HG02623 (cell line): ENCODE data around the gene FDPS.
"Not testable (repeated sequence)": the region's sequence is repeated elsewhere in the genome, so short reads cannot be mapped to it uniquely, and the experiment has no call there.

ENCODE experiments used
- ATAC-seq: cut with Tn5 transposase; IDR thresholded peaks from one replicate; pipeline ENCODE4 v1.9.1; 2021; ENCODE audit warnings: moderate library complexity; ENCODE audit not compliant: unreplicated experiment

FDPS gene

DNA sequence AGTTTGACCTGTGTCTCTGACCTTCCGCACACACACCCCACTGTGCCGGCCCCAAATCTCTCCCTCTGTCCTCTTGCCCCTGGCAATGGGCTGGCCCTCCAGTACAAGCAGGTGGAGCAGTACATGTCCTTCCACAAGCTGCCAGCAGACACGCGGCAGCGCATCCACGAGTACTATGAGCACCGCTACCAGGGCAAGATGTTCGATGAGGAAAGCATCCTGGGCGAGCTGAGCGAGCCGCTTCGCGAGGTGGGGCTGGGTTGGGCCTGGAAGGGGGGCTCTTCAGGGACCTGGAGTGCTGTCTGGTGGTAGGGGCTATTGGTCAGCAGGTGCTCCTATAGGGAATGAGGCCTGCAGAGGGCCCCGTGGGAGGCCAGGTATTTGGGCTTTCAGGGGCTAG is 23.6 kb upstream of the FDPS start:
- ATAC-seq, result no peak

DNA sequence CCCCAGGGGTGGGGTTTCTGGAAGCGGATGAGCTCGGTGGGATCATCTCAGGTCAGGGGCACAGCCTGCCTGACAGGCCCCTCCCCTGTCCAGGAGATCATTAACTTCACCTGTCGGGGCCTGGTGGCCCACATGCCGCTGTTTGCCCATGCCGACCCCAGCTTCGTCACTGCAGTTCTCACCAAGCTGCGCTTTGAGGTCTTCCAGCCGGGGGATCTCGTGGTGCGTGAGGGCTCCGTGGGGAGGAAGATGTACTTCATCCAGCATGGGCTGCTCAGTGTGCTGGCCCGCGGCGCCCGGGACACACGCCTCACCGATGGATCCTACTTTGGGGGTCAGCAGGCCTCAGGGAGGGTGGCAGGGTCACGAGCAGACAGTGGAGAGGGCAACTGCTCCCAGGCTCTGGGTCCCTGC is 23.0 kb upstream of the FDPS start:
- ATAC-seq, result no peak

DNA sequence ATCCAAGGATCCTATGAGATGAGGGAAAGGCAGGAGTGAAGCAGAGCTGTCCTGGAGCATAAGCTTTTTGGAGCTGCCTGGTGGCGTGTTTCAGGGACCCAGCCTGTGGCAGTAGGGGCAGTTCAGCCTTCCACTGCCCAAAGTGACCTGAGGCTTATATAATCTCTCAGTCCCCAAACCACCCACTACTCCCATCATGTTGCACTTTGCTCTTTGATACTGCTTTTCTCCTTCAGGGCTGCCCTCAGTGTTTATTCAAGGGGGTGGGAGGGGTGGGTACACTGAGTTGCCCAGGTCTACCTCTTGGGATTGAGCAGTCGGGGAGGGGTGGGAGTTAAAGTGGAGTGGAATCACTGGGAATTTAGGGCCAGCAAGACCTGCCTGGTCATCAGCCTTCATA is 22.1 kb upstream of the FDPS start:
- no peak for ATAC-seq

DNA sequence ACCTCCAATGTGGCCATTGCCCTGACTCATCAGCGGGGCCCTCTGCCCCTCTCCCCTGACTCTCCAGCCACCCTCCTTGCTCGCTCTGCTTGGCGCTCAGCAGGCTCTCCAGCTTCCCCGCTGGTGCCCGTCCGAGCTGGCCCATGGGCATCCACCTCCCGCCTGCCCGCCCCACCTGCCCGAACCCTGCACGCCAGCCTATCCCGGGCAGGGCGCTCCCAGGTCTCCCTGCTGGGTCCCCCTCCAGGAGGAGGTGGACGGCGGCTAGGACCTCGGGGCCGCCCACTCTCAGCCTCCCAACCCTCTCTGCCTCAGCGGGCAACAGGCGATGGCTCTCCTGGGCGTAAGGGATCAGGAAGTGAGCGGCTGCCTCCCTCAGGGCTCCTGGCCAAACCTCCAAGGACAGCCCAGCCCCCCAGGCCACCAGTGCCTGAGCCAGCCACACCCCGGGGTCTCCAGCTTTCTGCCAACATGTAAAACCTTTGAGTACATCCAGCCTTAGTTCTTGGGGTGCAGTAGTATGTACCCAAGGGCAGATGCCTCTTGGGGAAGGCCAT is 20.6 kb upstream of the FDPS start:
- no peak for ATAC-seq

DNA sequence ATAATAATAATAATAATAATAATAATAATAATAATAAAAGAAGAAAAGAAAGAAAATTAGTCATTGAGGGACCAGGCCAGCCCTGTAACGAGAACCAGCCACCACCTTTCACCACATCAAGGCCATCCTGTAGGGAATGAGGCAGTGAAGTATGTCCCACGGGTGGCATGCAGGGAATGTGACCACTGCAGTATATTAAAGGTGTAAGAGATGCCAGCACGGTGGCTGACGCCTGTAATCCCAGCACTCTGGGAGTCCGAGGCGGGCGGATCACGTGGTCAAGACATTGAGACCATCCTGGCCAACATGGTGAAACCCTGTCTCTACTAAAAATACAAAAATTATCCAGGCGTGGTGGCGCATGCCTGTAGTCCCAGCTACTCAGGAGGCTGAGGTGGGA is 17.7 kb upstream of the FDPS start:
- ATAC-seq, result not testable (repeated sequence)

DNA sequence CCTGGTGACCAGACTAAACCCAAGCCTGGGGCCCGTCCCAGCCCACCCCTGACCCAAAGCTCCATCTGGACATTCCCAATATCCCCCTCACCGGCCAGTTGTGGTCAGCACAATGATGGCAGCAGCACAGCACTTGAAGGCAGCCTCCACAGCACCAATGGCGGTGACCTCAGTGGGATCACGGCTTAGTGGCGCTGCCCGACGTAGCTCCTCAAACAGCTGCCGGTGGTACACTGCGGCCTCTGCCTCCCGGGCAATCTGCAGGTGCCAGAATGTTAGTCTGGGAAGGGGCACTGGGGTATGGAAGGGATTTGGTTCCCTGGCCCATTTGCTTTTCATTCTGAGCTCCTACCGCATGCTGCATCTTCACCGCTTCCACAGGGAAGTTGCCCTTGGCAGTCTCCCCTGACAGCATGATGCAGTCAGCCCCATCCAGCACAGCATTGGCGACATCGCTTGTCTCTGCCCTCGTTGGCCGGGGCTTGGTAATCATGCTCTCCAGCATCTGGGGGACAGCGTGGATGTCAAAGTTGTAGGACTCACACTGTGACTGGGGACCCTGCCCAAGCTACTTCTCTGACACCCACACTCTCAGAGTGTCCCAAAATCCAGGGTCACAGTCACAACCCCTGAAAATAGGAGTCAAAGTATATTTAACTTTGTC is 15.4 kb upstream of the FDPS start:
- ATAC-seq, result no peak

DNA sequence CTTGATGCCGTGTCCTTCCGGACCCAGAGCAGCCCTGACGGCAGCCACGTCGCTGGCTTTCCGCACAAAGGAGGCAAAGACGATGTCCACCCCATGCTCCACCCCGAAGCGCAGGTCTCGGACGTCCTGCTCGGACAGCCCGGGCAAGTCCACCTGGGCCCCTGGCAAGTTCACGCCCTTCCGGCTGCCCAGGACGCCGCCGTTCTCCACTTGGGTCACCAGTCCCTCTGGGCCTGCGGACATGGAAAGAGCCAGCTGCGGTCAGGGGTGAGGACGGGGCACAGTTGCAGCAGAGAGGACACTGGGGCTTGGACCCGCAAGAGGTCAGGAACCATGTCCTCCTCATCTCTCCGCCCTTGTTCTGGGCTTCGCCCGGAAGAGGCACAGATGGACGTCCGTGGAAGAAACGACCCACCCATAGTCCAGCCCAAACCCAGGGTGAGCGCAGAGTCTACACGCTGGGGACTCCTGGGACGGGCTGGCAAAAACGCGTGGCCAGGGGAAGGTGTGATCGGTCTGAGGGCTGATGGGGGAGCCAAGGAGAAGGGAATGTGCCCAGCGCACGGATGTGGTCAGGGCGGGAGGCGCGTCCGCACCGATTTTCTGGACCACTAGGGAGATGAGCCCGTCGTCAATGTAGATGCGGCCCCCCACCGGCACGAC is 14.0 kb upstream of the FDPS start:
- ATAC-seq, result no peak

DNA sequence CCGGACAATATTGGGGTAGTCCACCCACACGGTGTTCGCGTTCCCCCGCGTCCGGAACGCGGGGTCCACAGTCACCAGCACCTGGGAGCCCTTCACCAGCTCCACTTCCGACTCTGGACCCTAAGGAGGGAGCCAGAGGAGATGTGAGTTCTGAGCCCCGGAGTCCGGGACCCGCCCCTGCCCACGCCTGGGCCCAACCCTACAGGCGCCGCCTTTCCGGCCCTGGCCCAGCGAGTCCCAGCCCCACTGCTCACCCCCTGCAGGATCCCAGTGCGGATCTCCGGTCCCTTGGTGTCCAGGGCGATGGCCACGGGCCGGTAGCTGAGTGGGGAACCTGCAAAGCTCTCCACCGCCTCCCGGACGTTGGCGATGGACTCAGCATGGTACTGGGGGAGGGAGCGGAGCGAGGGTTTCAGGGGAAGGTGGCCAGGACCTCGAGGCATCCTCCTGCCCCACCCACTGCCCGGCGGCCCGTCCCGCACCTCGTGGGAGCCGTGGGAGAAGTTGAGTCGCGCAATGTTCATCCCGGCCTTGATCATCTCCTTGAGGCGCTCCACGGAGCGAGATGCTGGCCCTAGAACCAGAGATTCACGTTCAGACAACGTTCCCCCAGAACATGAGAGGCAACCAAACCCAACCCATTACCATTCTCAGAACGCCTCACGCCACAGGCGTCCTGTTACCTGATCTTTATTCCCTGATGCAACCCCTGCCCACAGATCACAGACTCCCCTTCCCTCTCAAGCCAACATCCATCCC is 13.3 kb upstream of the FDPS start:
- no peak for ATAC-seq

DNA sequence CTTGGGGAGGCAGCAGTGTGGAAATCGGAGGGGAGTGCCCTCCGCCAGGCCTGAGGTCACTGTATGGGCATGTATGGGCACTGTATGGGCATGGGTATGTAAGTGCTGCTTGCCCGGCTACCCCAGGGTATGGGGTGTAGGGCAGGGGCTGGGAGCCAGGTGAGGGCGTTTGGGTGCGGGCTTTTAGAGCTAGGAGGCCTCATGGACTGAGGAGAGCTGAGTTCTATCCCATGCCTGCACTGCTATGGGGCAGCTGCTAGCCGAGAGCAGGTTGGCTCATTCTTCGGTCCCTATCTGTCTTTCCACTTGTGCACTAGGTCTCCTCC is 12.8 kb upstream of the FDPS start:
- no peak for ATAC-seq

DNA sequence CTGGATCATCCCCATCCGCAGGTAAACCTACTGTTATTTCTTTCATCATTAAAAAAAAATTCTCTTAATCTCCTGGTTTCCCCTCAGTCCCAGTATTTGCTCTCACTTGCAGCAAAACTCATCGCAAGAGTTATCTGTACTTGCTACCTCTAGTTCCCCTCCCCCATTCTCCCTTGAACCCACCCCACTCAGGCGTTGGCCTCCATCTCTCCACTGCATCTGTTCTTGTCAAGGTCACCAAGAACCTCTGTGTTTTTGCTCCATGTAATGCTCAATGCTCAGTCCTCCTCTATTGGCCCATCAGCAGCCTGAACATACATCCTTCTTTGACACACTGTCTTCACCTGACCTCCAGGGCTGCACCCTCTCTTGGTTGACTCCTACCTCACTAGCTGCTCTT is 12.0 kb upstream of the FDPS start:
- no peak for ATAC-seq

DNA sequence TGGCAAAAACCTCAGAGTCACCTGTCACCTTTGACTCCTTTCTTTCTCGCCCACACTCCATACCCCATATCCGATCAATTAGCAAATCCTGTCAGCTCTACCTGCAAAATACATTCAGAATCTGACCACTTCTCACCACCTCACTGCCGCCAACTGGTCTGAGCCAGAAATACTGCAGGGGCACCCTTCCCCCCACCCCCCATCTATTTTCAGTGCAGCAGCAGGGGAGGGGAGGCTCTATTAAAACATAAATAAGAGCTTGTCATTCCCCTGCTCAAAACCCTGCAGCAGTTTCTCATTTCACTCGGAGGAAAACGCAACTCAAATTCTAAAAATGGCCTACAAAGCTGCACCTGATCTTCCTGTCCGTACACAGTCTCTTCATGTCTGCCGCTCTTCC is 11.3 kb upstream of the FDPS start:
- no peak for ATAC-seq

DNA sequence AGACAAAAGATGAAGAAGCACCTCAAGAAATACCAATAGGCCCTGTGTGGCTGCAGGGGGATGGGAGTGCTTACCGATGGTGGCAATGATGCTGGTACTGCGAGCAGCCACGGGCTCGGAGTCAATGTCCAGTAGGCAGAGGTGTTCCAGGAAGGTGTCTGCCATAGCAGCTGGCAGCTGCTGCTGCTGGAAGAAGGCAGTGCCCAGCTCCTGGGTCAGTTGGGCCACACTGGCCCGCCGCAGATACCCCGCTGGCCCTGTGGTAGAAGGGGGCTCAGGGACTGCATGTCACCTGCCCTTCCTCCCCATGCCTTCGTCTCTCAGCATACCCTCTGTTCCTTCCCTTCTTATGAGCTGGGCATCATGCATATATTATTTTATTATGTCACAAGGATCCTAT is 8.6 kb upstream of the FDPS start:
- no peak for ATAC-seq

DNA sequence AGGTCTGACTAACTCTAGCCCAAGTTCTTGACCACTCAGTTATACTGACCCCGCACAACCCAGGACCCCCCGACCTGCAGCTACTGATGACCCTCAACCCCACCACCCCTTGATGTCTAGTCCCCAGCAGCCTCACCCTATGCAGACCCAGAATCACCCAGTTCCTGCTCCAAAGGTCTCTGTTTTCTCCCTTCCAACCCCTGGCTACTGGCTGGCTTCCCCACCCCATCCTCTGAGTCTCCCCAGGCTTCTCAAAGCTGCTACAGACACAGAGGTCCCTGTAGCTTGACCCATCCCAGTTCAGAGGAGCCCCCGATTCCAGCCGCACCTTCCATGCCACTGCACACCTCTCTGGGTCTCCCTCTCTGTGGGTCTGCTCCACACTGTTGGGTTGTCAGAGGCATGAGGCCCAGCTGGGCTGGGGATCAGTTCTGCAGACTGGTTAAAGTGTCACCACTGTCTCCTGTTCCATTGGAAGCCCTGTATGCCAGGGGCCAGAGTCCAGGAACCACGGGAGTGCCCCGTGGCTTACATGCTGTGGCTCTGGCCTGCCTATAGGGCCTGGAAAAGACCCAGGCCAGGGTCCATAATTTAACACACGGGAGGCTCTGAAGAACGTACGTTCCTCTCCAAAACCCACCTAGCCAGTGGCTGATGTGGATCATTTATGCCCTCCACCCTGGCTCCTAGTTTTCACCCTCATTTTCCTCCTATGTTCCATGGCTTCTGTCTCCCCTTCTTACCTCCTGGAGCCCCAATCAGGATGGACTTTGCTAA is 7.9 kb upstream of the FDPS start:
- no peak for ATAC-seq

DNA sequence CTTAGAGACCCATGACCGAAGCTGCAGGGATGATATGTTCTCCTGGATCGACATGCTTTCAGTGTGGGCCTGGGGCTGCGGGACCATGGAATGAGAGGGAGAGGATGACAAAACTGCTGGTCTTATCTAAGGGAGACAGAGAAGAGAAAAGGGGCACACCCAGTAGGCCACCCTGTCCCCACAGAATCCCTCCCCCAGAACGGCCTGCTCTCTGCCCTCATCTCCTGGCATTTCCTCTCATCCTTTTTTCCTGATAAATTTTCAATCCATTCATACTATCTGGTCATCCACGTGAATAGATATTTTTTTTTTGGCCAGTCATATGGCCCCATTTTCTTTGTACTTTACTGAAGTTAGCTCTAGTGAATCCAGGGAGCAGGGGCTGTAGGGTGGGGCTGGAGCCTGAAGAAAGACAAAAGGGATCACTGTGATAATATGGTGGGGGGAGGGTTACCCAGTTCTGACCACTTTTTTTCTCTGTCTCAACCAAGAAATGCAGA is 7.3 kb upstream of the FDPS start, which contains the start of gene PKLR:
Gene PKLR (minus strand): TSS at position 97 of the 500 bp plus-strand sequence. CDS start 43 bp downstream, at position 54.
- no peak for ATAC-seq

DNA sequence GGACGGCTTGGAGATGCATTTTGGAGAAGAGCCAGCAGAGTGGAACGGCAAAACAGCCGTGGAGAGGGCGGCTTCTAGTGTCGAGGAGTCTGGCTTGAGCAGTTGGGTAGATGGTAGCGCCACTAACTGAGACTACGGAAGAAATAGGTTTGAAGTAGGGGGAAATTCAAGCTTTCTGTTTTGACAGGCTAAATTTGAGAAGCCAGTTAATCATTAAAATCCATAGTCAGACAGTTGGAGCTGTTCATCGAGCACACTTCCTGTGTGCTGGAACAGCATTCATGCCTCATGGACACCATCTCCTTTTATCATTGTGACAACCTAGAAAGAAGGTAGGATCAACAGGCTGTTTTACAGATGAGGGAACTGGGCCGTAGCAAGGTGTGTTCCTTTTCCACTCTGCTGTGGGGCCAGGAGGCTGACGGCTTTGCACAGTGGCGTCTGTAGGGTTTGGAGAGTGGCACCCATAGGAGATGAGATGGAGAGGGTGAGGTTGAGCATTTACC is 4.1 kb upstream of the FDPS start:
- ATAC-seq, result no peak

DNA sequence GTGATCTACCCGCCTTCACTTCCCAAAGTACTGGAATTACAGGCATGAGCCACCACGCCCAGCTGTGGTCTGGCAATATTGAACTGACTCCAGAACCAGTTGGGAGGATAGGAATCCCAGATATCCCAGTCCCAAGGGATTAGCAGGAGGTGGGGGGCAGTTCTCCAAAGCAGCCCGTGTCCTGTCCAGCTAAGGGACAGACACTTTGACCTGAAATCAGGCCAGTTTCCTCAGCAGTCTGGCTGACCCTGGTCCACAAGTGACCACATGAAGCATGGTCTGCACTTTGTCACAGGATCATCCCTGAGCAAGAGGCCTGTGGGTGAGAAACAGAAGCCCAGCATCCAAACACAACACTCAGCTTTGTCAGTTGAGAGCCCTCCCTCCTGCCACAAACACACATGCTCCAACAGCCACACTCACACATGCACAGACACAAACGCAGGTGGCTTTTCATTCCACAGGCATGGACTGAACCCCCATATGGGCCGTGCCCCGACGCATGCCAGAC is 2.7 kb upstream of the FDPS start:
- no peak for ATAC-seq

DNA sequence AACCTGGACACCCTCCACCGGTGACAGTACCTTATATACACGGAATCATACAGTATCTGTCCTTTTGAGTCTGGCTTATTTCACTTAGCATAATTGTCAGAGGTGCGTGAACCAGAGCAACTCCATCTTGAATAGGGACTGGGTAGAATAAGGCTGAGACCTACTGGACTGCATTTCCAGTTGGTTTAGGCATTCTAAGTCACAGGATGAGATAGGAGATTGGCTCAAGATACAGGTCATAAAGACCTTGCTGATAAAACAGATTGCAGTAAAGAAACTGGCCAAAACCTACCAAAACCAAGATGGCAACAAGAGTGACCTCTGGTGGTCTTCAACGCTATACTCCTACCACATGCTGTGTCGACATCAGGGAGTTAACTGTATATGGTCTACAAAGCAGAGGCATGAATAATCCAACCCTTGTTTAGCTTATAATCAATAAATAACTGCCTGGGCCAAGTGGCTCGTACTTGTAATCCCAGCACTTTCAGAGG is 1.4 kb upstream of the FDPS start:
- no peak for ATAC-seq

DNA sequence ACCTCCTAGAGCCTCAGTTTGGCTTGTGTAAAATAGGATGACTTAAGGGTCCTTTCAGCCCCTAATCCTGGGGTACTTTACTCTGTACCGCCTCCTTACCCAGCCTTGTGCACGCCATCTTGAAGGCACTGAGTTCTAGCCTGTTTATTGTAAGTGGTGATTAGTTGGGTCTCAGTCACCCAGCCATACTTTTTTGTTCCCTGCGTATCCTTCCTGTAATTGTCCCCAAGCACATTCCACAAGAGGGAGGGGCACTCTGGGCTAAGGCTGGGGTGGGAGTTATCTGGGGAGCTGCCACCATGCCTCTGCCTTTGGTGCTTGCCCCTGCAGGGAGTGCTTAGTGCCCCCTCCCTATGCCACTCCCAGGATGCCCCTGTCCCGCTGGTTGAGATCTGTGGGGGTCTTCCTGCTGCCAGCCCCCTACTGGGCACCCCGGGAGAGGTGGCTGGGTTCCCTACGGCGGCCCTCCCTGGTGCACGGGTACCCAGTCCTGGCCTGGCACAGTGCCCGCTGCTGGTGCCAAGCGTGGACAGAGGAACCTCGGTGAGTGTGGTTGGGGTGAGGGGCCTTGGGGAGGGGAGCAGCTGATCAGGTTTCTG is 856 bp downstream of the FDPS start:
- ATAC-seq, result no peak

DNA sequence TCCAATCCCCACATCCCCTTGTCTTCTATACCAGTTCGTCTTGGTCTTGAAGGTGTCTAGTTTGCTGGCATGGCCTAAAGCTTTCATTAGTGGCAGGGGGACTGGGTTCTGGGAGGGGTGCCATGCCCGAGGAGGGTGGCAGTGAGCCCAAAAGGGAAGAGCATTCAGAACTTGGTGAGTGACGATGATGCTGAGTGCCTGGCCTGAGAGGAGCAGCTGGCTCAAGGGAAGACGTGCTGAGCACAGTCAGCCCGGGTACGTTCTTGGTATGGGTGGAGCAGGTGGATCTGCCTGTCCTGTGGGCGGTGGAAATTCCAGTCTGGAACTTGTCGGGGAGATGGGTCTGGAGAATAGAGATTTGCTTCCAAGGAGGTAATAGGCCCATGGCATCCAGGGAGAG is 4.6 kb downstream of the FDPS start:
- ATAC-seq, result no peak

DNA sequence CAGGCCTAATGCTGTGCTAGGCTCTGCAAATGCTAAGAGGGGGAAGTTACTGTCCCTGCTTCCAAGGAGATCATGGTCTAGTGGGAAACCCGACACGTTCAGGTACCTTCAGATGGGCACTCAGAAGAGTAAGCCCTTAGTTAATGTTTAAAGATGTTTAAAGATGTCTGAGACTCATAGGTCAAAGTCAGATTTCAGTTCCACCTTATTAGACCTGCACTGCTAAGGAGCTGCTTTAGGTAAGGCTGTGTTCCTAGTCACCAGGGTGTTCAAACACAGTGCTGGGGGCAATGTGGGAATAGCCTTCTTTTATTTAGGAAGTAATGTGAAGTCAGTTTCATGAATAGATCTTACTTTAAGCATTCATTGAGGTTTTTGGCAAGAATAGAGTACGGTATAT is 8.3 kb downstream of the FDPS start:
- no peak for ATAC-seq
